Calu3 (cell line): ENCODE results near the gene CYB561A3. TPM values are rescaled to one million over a fixed set of nuclear protein-coding genes. Genes with fewer than 3 reads are reported as not detected.

Experiments used
- BruUV-seq: library from RNA; stranded (reverse); fragments of 400-500 nt; replicated peaks from 2 replicates; lab custom pipeline; 2021; lab: Mats Ljungman, UMichigan
- CTCF ChIA-PET: fragments of 300-600 bp; sonication (Branson Sonifier 250); formaldehyde crosslinking; loops from one replicate; lab custom pipeline; 2022; ENCODE audit warnings: antibody characterized with exemption; lab: Charles Lee
- DNase-seq: peaks from one replicate; pipeline ENCODE4 v3.0.0; 2022
- H3K27ac Mint-ChIP-seq: one replicate; pipeline ENCODE4 v1.8.0; 2022; ENCODE audit warnings: mixed read lengths; ENCODE audit not compliant: unreplicated experiment
- H3K27me3 Mint-ChIP-seq: one replicate; pipeline ENCODE4 v1.8.0; 2022; ENCODE audit warnings: mixed read lengths; ENCODE audit not compliant: unreplicated experiment
- H3K36me3 Mint-ChIP-seq: one replicate; pipeline ENCODE4 v1.8.0; 2022; ENCODE audit warnings: mild to moderate bottlenecking, moderate library complexity, mixed read lengths; ENCODE audit not compliant: insufficient read depth, unreplicated experiment
- H3K4me1 Mint-ChIP-seq: one replicate; pipeline ENCODE4 v1.8.0; 2022; ENCODE audit warnings: mild to moderate bottlenecking, low read depth, mixed read lengths; ENCODE audit not compliant: unreplicated experiment
- H3K4me3 Mint-ChIP-seq: one replicate; pipeline ENCODE4 v1.8.0; 2022; ENCODE audit warnings: mild to moderate bottlenecking, low read depth, moderate library complexity, mixed read lengths; ENCODE audit not compliant: unreplicated experiment
- H3K9me3 Mint-ChIP-seq: one replicate; pipeline ENCODE4 v1.8.0; 2022; ENCODE audit warnings: low read depth, mixed read lengths; ENCODE audit not compliant: unreplicated experiment
- intact Hi-C: fragments of 100-400 bp; cut with micrococcal nuclease; formaldehyde crosslinking; loops from one replicate; pipeline ENCODE4 v1.10.0; 2022; ENCODE audit not compliant: unreplicated experiment
- total RNA-seq: library from RNA; stranded (reverse); gene quantifications from 2 replicates; pipeline ENCODE4 v1.2.3, GENCODE V29; 2022
- TF ChIP-seq, protein P1 (sequence below): fragments of 200-600 bp; IDR thresholded peaks from one replicate; pipeline ENCODE4 v1.8.0; 2022; ENCODE audit warnings: antibody characterized with exemption; ENCODE audit not compliant: unreplicated experiment

CYB561A3 gene
- total RNA-seq, 1 experiment from 2014 or later, result 39.2 TPM

DNA sequence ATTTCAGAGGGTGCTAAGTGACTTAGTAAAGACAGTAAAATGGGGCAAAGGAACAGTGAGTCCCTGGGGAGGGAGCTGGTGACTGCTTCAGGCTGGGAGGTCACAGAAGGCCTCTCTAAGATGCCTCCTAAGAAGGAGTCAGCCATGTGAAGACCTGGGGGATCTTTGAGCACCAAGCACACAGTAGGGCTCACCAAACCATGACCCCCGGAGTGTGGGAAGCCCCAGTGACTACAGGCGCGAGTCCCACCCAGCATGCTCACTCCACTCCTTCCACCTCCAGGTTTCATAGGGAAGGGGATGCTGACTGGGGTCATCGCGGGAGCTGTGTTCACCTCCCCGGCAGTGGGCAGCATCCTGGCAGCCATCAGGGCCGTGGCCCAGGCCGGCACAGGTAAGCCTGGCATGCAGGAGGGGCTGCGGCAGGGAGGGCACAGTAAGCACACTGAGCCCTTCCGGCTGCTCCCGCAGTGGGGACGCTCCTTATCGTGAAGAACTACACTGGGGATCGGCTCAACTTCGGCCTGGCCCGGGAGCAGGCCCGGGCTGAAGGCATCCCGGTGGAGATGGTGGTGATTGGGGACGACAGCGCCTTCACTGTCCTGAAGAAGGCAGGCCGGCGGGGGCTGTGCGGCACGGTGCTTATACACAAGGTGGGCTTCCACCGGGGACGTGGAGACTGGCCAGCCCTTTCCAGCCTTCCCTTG lies 22.7 kb downstream of the CYB561A3 start:
- no peak overlapping the region for H3K27ac Mint-ChIP-seq
- no TSS peak for BruUV-seq
- TF ChIP-seq, protein P1, sequence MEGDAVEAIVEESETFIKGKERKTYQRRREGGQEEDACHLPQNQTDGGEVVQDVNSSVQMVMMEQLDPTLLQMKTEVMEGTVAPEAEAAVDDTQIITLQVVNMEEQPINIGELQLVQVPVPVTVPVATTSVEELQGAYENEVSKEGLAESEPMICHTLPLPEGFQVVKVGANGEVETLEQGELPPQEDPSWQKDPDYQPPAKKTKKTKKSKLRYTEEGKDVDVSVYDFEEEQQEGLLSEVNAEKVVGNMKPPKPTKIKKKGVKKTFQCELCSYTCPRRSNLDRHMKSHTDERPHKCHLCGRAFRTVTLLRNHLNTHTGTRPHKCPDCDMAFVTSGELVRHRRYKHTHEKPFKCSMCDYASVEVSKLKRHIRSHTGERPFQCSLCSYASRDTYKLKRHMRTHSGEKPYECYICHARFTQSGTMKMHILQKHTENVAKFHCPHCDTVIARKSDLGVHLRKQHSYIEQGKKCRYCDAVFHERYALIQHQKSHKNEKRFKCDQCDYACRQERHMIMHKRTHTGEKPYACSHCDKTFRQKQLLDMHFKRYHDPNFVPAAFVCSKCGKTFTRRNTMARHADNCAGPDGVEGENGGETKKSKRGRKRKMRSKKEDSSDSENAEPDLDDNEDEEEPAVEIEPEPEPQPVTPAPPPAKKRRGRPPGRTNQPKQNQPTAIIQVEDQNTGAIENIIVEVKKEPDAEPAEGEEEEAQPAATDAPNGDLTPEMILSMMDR, result no peak
- CTCF ChIA-PET, result no interaction called here
- no peak overlapping the region for H3K4me3 Mint-ChIP-seq
- DNase-seq, result no peak
- H3K27me3 Mint-ChIP-seq, result no peaks in the 10 kb centered on the region
- intact Hi-C loops, result loop anchor here (10.0 kb wide), 1 partner anchor 84 kb away; no protein-coding TSS in a partner anchor
- H3K9me3 Mint-ChIP-seq, result no peaks in the 10 kb centered on the region
- peaks cover 21% of the 10 kb centered on the region for H3K36me3 Mint-ChIP-seq
- H3K4me1 Mint-ChIP-seq, result no peaks in the 10 kb centered on the region

DNA sequence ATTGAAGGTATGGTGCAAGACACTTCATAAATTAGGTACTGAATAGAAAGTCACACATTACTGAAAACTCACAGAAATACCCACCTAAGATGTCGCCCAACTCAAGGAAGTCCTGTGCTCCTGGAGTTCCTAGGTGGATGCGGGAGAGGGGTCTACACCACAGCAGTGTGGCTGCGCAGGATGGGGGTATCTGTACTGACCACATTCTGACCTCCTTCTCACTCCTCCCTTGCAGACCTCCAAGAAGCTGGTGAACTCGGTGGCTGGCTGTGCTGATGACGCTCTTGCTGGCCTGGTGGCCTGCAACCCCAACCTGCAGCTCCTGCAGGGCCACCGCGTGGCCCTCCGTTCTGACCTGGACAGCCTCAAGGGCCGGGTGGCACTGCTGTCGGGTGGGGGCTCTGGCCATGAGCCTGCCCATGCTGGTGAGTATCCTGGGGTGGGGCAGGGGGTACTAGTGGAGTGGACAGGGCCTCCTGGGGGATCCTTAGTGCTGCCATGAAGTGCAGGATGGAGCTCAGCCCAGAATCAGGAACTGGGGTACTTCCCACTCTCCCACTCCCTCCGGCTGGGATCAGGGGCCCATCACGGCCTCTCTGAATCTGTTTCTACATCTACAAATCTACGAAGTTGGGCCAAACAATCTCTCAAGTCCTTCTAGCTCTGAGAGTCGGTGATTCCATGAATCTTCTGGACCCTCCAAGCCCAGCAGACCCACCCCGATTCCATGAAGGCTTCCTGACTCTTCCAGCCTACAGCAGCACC lies 23.8 kb downstream of the CYB561A3 start:
- CTCF ChIA-PET, result interaction anchor here (2.7 kb wide), 1 partner anchor 24 kb away, joined by 23 read pairs; the partner anchor contains the start of genes CYB561A3 and TMEM138
- no peaks in the 10 kb centered on the region for H3K9me3 Mint-ChIP-seq
- H3K27me3 Mint-ChIP-seq, result no peaks in the 10 kb centered on the region
- H3K4me1 Mint-ChIP-seq, result no peaks in the 10 kb centered on the region
- intact Hi-C loops, result loop anchor here (10.0 kb wide), 1 partner anchor 83 kb away; no protein-coding TSS in a partner anchor
- no peak overlapping the region for H3K4me3 Mint-ChIP-seq
- H3K27ac Mint-ChIP-seq, result no peak overlapping the region
- no TSS peak for BruUV-seq
- DNase-seq, result no peak
- peaks cover 30% of the 10 kb centered on the region for H3K36me3 Mint-ChIP-seq
- TF ChIP-seq, protein P1, result no peak

- DNase-seq, result peak; percentile 90
- no peak overlapping the region for H3K27ac Mint-ChIP-seq
- peaks cover 8% of the 10 kb centered on the region for H3K4me1 Mint-ChIP-seq
- intact Hi-C loops, result loop anchor here (1.0 to 10.0 kb wide), 2 partner anchors 49 to 82 kb away; no protein-coding TSS in a partner anchor
- no peaks in the 10 kb centered on the region for H3K27me3 Mint-ChIP-seq
- H3K4me3 Mint-ChIP-seq, result no peak overlapping the region
- BruUV-seq, result no TSS peak
- no peaks in the 10 kb centered on the region for H3K9me3 Mint-ChIP-seq
- H3K36me3 Mint-ChIP-seq, result peaks cover 38% of the 10 kb centered on the region
- TF ChIP-seq, protein P1, result peak; percentile 90
- CTCF ChIA-PET, result interaction anchor here (0.5 to 2.7 kb wide), 14 partner anchors 10 to 1509 kb away, joined by 3 to 64 read pairs (median 4); partner anchors contain the start of genes CYB561A3, TMEM109, TMEM138 and TMEM216
Measured at GRCh38 chr11:61336171-61336935, 25.3 kb downstream of the CYB561A3 start.

- no peak for DNase-seq
- no peak overlapping the region for H3K27ac Mint-ChIP-seq
- no peak overlapping the region for H3K4me3 Mint-ChIP-seq
- no TSS peak for BruUV-seq
- intact Hi-C loops, result loop anchor here (10.0 kb wide), 1 partner anchor 81 kb away; no protein-coding TSS in a partner anchor
- CTCF ChIA-PET, result interaction anchor here (1.3 to 1.5 kb wide), 5 partner anchors 49 to 303 kb away, joined by 3 to 64 read pairs (median 5); no protein-coding TSS in a partner anchor
- peaks cover 13% of the 10 kb centered on the region for H3K4me1 Mint-ChIP-seq
- no peaks in the 10 kb centered on the region for H3K9me3 Mint-ChIP-seq
- TF ChIP-seq, protein P1, result no peak
- H3K27me3 Mint-ChIP-seq, result no peaks in the 10 kb centered on the region
- H3K36me3 Mint-ChIP-seq, result peaks cover 43% of the 10 kb centered on the region
Measured at GRCh38 chr11:61335355-61335710, 26.3 kb downstream of the CYB561A3 start.
